Esophagus squamous epithelium (tissue), 5 donors: ENCODE results near the gene KCTD1. TPM values are rescaled to one million over a fixed set of nuclear protein-coding genes. Genes with fewer than 3 reads are reported as not detected.

ENCODE experiments used
- DNase-seq: peaks from one replicate; lab custom pipeline; 2025; lab: John Stamatoyannopoulos, UW
- H3K27ac ChIP-seq, 4 donors: fragments of 200-600 bp; sonication (generic); one replicate each; pipeline ENCODE4 v1.5.1; 2016 to 2019; ENCODE audit warnings: mild to moderate bottlenecking in 1 of 4
- H3K27me3 ChIP-seq, 4 donors: fragments of 200-600 bp; sonication (generic); 1 replicate in 3 of 4; 2 replicates in 1 of 4; pipeline versions ENCODE4 v1.5.1 to v1.6.0; 2017 to 2021; ENCODE audit warnings: antibody characterized with exemption in 1 of 4
- H3K36me3 ChIP-seq, 3 donors: fragments of 200-600 bp; sonication (generic); one replicate each; pipeline ENCODE4 v1.5.1; 2016 to 2019
- H3K4me1 ChIP-seq, 3 donors: fragments of 200-600 bp; sonication (generic); one replicate each; pipeline ENCODE4 v1.5.1; 2017 to 2019
- H3K4me3 ChIP-seq, 4 donors: fragments of 200-600 bp; sonication (generic); 1 replicate in 3 of 4; 2 replicates in 1 of 4; pipeline ENCODE4 v1.5.1; 2016 to 2019; ENCODE audit warnings: mild to moderate bottlenecking in 2 of 4, moderate library complexity in 1 of 4
- H3K9me3 ChIP-seq, 3 donors: fragments of 200-600 bp; sonication (generic); one replicate each; pipeline ENCODE4 v1.5.1; 2016 to 2019
- POLR2A ChIP-seq, 4 donors: fragments of 450-650 bp; IDR thresholded peaks; one replicate each; pipeline ENCODE4 v1.6.1; 2017; ENCODE audit warnings: antibody characterized with exemption in 4 of 4, mild to moderate bottlenecking in 4 of 4, moderate library complexity in 3 of 4
- WGBS, 2 donors: methylation state at CpG; one replicate each; pipeline ENCODE4 v1.1.5; 2018; 5-methylcytosine and 5-hydroxymethylcytosine counted together
- intact Hi-C: fragments of 100-400 bp; cut with DNase I; formaldehyde crosslinking; loops from one replicate; pipeline ENCODE4 v1.15.0; 2022
- total RNA-seq, 4 donors: library from RNA; depleted of rRNA; stranded (reverse); fragments of >200 nt; gene quantifications; one replicate each; pipeline ENCODE4 v1.1.0, GENCODE V29; 2016
- TF ChIP-seq, protein P1 (sequence below), 6 experiments: fragments of 450-650 bp in 4 of 6; fragments of 200-600 bp in 2 of 6; sonication (generic) in 2 of 6; IDR thresholded peaks; one replicate each; pipeline ENCODE4 v1.5.1; 2016 to 2019; ENCODE audit warnings: antibody characterized with exemption in 6 of 6, mild to moderate bottlenecking in 4 of 6, moderate library complexity in 4 of 6
- donor health status: DM: yes; HTN: yes; CAD: no.

Gene KCTD1
- total RNA-seq, 4 donors from 2014 or later: 46.0 to 67.1 (median 56.6) TPM

DNA sequence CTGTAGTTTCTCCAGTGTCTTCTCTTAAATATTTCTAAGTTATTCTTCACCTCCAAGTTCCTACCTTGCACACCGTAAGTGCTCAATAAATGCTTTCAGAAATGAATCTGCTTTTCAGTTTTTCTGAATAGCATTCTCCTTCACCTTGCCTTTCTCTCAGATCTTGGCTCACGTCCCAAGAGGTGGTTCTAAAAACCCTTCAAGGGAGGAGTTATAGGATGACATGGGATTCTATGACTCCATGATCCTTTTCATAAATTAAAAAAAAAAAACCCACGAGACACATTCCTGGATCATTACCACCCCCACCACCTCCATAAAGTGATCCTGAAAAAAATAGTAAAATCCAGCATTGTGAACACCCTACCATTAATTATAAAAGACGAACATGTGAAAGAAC is 11.7 kb downstream of the KCTD1 start:
- intact Hi-C loops: no loop called here
- H3K4me3 ChIP-seq: no peak overlapping the region
- peaks cover 0 to 52% (median 4%) of the 10 kb centered on the region in 3 donors for H3K4me1 ChIP-seq
- DNase-seq: no peak
- TF ChIP-seq, protein P1, sequence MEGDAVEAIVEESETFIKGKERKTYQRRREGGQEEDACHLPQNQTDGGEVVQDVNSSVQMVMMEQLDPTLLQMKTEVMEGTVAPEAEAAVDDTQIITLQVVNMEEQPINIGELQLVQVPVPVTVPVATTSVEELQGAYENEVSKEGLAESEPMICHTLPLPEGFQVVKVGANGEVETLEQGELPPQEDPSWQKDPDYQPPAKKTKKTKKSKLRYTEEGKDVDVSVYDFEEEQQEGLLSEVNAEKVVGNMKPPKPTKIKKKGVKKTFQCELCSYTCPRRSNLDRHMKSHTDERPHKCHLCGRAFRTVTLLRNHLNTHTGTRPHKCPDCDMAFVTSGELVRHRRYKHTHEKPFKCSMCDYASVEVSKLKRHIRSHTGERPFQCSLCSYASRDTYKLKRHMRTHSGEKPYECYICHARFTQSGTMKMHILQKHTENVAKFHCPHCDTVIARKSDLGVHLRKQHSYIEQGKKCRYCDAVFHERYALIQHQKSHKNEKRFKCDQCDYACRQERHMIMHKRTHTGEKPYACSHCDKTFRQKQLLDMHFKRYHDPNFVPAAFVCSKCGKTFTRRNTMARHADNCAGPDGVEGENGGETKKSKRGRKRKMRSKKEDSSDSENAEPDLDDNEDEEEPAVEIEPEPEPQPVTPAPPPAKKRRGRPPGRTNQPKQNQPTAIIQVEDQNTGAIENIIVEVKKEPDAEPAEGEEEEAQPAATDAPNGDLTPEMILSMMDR (IDR thresholded peaks at IDR 0.05): no peak
- no peak for TF ChIP-seq POLR2A (IDR thresholded peaks at IDR 0.05)
- H3K27me3 ChIP-seq: no peaks in the 10 kb centered on the region
- H3K27ac ChIP-seq: no peak overlapping the region
- no peaks in the 10 kb centered on the region for H3K36me3 ChIP-seq
- no peaks in the 10 kb centered on the region for H3K9me3 ChIP-seq
- WGBS, 2 donors: 66 to 79% methylated on average over 4 of the region's 4 CpGs

DNA sequence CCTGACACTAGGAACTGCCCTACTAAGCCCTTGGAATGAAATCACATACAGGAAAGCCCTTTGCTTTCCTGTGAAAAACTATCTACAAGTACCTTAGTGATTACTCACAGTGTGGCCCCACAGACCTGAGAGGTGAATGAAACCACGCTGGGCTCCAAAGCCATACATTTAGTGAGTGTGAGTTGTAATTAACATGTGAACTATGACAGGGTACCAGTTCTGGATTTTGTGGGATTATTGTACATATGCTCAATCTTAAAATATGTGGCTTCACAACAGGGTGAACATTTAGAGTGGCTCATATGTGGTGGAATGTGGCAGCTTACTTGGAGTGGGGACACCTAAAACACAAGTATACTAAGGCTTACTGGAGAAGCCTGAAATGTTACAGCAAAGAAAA is 12.3 kb downstream of the KCTD1 start:
- intact Hi-C loops: no loop called here
- H3K27ac ChIP-seq: no peak overlapping the region
- H3K9me3 ChIP-seq: no peaks in the 10 kb centered on the region
- no peak overlapping the region for H3K4me3 ChIP-seq
- H3K4me1 ChIP-seq: peaks cover 0 to 46% (median 4%) of the 10 kb centered on the region in 3 donors
- no peaks in the 10 kb centered on the region for H3K27me3 ChIP-seq
- H3K36me3 ChIP-seq: no peaks in the 10 kb centered on the region
- TF ChIP-seq POLR2A (IDR thresholded peaks at IDR 0.05): no peak
- TF ChIP-seq, protein P1 (IDR thresholded peaks at IDR 0.05): no peak
- WGBS, 2 donors: 11 to 90% methylated on average over 1 of the region's 1 CpG
- DNase-seq: no peak

DNA sequence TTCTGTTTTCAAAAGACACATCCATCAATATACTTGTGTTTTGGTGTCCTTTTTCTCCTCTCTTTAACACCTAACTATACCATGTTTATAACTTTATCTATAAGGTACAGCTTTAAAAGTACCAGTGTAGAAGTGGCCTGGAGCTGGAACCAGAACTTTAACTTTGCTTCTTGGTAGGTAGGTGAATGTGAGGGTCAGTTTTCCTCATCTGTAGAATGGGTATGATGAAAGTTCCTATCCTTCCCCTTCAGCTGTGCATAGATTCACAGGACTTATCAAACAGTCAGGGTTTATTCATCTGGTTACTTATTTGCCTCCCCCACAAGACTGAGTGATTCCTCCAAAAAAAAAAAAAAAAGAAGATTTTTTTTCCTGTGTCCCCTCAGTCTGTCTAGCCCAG is 12.7 kb downstream of the KCTD1 start:
- no peak overlapping the region for H3K27ac ChIP-seq
- H3K4me3 ChIP-seq: no peak overlapping the region
- H3K36me3 ChIP-seq: no peaks in the 10 kb centered on the region
- DNase-seq: no peak
- H3K27me3 ChIP-seq: no peaks in the 10 kb centered on the region
- no peak for TF ChIP-seq POLR2A (IDR thresholded peaks at IDR 0.05)
- TF ChIP-seq, protein P1 (IDR thresholded peaks at IDR 0.05): no peak
- intact Hi-C loops: no loop called here
- H3K9me3 ChIP-seq: no peaks in the 10 kb centered on the region
- peaks cover 0 to 42% (median 2%) of the 10 kb centered on the region in 3 donors for H3K4me1 ChIP-seq

DNA sequence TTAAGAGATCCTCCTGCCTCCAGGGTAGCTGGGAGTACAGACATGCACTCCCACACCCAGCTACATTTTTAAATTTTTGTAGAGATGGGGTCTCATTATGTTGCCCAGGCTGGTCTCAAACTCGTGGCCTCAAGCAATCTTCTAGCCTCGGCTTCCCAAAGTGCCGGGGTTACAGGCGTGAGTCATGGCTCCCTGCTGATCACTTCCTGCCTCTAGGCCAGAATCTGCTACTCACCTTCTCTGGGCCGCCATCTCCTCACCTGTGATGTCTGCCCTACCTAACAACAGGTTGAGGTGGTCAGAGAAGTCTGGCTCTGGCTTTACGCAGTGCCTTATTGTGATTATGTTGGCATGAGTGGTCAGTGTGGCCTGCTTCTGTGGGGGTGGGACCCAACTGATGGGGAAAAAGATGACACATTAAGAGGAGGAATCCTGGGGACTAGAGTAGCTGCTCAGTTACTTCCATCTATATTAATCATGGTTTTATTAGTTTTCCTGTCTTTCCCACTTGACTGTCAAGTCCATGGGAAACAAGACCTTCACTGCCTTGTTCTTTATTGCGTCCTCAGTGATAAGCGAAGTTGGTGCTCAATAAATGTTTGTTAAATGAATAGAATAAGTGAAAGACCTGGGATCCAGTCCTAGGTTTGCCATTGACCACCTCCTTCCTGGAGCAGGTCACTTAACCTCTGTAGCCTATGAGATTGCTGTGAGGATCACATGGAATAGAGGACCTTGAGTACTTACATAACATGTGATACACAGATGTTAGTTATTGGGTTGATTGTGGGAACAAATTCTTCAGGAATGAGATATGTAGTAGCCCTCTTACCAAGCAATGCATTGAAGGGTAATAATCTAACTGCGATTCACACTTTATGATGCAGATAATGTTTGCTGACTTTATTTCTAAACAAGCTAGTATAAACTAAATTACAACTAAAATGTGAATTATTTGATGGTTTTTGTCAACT is 15.7 kb downstream of the KCTD1 start:
- no peaks in the 10 kb centered on the region for H3K27me3 ChIP-seq
- peaks cover 0 to 20% (median 0%) of the 10 kb centered on the region in 3 donors for H3K4me1 ChIP-seq
- 75 to 96% methylated on average over 4 to 9 of the region's 9 CpGs for WGBS, 2 donors
- H3K9me3 ChIP-seq: no peaks in the 10 kb centered on the region
- TF ChIP-seq POLR2A (IDR thresholded peaks at IDR 0.05): no peak
- no peak overlapping the region for H3K27ac ChIP-seq
- intact Hi-C loops: no loop called here
- no peak overlapping the region for H3K4me3 ChIP-seq
- no peaks in the 10 kb centered on the region for H3K36me3 ChIP-seq
- DNase-seq: no peak

DNA sequence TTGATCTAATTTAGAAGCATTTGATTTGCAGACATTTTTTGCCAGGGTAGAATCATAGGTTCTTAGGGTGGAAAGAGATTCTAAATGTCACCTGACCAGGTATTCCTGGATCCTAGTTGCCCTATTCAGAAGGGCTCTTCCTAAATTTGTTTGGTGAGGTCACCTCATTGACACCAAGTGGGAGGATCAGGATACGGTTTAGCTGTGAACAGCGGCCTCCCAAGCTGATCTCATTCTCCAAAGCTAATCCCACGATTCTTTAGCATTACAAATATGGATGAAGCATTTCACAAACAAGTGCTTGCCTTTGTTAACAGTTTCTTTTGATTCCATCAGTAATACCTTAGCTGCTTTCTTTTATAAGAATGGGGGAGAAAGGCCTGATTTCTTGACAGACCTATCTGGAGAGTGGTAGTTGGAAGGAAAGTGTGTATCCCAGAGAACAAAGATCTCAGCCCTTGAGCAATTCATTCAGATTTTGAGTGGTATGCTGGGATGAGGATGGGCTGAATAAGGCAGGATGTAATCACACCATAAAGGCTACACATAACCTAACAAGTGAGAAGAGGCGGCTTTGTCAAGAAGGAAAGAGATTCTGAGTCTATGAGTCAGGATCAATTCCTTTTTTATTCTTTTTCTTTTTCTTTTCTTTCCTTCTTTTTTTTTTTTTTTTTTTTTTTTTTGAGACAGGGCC is 16.6 kb downstream of the KCTD1 start:
- H3K27me3 ChIP-seq: no peaks in the 10 kb centered on the region
- H3K27ac ChIP-seq: no peak overlapping the region
- no peak for DNase-seq
- H3K4me1 ChIP-seq: peaks cover 0 to 21% (median 3%) of the 10 kb centered on the region in 3 donors
- H3K36me3 ChIP-seq: no peaks in the 10 kb centered on the region
- no peaks in the 10 kb centered on the region for H3K9me3 ChIP-seq
- no peak for TF ChIP-seq POLR2A (IDR thresholded peaks at IDR 0.05)
- TF ChIP-seq, protein P1 (IDR thresholded peaks at IDR 0.05): no peak
- no peak overlapping the region for H3K4me3 ChIP-seq
- intact Hi-C loops: no loop called here
- 54 to 72% methylated on average over 4 of the region's 4 CpGs for WGBS, 2 donors
